Calu3 (cell line): ENCODE data around the gene TPK1. TPM values are rescaled to one million over a fixed set of nuclear protein-coding genes. Genes with fewer than 3 reads are reported as not detected.

Experiments used
- BruUV-seq: library from RNA; stranded (reverse); fragments of 400-500 nt; replicated peaks from 2 replicates; lab custom pipeline; 2021; lab: Mats Ljungman, UMichigan
- CTCF ChIA-PET: fragments of 300-600 bp; sonication (Branson Sonifier 250); formaldehyde crosslinking; loops from one replicate; lab custom pipeline; 2022; ENCODE audit warnings: antibody characterized with exemption; lab: Charles Lee
- DNase-seq: peaks from one replicate; pipeline ENCODE4 v3.0.0; 2022
- H3K27ac Mint-ChIP-seq: one replicate; pipeline ENCODE4 v1.8.0; 2022; ENCODE audit warnings: mixed read lengths; ENCODE audit not compliant: unreplicated experiment
- H3K27me3 Mint-ChIP-seq: one replicate; pipeline ENCODE4 v1.8.0; 2022; ENCODE audit warnings: mixed read lengths; ENCODE audit not compliant: unreplicated experiment
- H3K36me3 Mint-ChIP-seq: one replicate; pipeline ENCODE4 v1.8.0; 2022; ENCODE audit warnings: mild to moderate bottlenecking, moderate library complexity, mixed read lengths; ENCODE audit not compliant: insufficient read depth, unreplicated experiment
- H3K4me1 Mint-ChIP-seq: one replicate; pipeline ENCODE4 v1.8.0; 2022; ENCODE audit warnings: mild to moderate bottlenecking, low read depth, mixed read lengths; ENCODE audit not compliant: unreplicated experiment
- H3K4me3 Mint-ChIP-seq: one replicate; pipeline ENCODE4 v1.8.0; 2022; ENCODE audit warnings: mild to moderate bottlenecking, low read depth, moderate library complexity, mixed read lengths; ENCODE audit not compliant: unreplicated experiment
- H3K9me3 Mint-ChIP-seq: one replicate; pipeline ENCODE4 v1.8.0; 2022; ENCODE audit warnings: low read depth, mixed read lengths; ENCODE audit not compliant: unreplicated experiment
- intact Hi-C: fragments of 100-400 bp; cut with micrococcal nuclease; formaldehyde crosslinking; loops from one replicate; pipeline ENCODE4 v1.10.0; 2022; ENCODE audit not compliant: unreplicated experiment
- total RNA-seq: library from RNA; stranded (reverse); gene quantifications from 2 replicates; pipeline ENCODE4 v1.2.3, GENCODE V29; 2022
- TF ChIP-seq, protein P1 (sequence below): fragments of 200-600 bp; IDR thresholded peaks from one replicate; pipeline ENCODE4 v1.8.0; 2022; ENCODE audit warnings: antibody characterized with exemption; ENCODE audit not compliant: unreplicated experiment

The TPK1 gene
- total RNA-seq, 1 experiment from 2014 or later = 13.2 TPM

GRCh38 chr7:144489504-144489903 is 346.3 kb downstream of the TPK1 start:
- CTCF ChIA-PET = no interaction called here
- intact Hi-C loops = no loop called here
- no TSS peak for BruUV-seq
- Mint-ChIP-seq H3K36me3 (no peaks in the 10 kb centered on the region), H3K9me3 (no peaks in the 10 kb centered on the region), H3K27ac (no peak overlapping the region), H3K4me1 (no peaks in the 10 kb centered on the region), H3K4me3 (no peak overlapping the region), H3K27me3 (no peaks in the 10 kb centered on the region)
- TF ChIP-seq, protein P1, sequence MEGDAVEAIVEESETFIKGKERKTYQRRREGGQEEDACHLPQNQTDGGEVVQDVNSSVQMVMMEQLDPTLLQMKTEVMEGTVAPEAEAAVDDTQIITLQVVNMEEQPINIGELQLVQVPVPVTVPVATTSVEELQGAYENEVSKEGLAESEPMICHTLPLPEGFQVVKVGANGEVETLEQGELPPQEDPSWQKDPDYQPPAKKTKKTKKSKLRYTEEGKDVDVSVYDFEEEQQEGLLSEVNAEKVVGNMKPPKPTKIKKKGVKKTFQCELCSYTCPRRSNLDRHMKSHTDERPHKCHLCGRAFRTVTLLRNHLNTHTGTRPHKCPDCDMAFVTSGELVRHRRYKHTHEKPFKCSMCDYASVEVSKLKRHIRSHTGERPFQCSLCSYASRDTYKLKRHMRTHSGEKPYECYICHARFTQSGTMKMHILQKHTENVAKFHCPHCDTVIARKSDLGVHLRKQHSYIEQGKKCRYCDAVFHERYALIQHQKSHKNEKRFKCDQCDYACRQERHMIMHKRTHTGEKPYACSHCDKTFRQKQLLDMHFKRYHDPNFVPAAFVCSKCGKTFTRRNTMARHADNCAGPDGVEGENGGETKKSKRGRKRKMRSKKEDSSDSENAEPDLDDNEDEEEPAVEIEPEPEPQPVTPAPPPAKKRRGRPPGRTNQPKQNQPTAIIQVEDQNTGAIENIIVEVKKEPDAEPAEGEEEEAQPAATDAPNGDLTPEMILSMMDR = no peak
- no peak for DNase-seq

- no peaks in the 10 kb centered on the region for H3K36me3 Mint-ChIP-seq
Observed at GRCh38 chr7:144488977-144489376, 346.9 kb downstream of the TPK1 start.

GRCh38 chr7:144487901-144488300 is 348.0 kb downstream of the TPK1 start:
- no peak overlapping the region for H3K4me3 Mint-ChIP-seq
- CTCF ChIA-PET = no interaction called here
- no peaks in the 10 kb centered on the region for H3K27me3 Mint-ChIP-seq
- H3K9me3 Mint-ChIP-seq = no peaks in the 10 kb centered on the region
- intact Hi-C loops = no loop called here
- no peaks in the 10 kb centered on the region for H3K4me1 Mint-ChIP-seq
- BruUV-seq = no TSS peak
- no peaks in the 10 kb centered on the region for H3K36me3 Mint-ChIP-seq
- no peak overlapping the region for H3K27ac Mint-ChIP-seq
- TF ChIP-seq, protein P1 = no peak
- DNase-seq = no peak

More at GRCh38 chr7:144488977-144489376, 346.9 kb downstream of the TPK1 start:
- DNase-seq = no peak
- CTCF ChIA-PET = no interaction called here
- no peak overlapping the region for H3K27ac Mint-ChIP-seq
- no peaks in the 10 kb centered on the region for H3K27me3 Mint-ChIP-seq
- TF ChIP-seq, protein P1 = no peak
- BruUV-seq = no TSS peak
- H3K4me3 Mint-ChIP-seq = no peak overlapping the region
- no peaks in the 10 kb centered on the region for H3K4me1 Mint-ChIP-seq
- H3K9me3 Mint-ChIP-seq = no peaks in the 10 kb centered on the region
- intact Hi-C loops = no loop called here

- no peak for DNase-seq
- no TSS peak for BruUV-seq
- intact Hi-C loops = no loop called here
- CTCF ChIA-PET = no interaction called here
- H3K9me3 Mint-ChIP-seq = no peaks in the 10 kb centered on the region
- no peak overlapping the region for H3K27ac Mint-ChIP-seq
- no peaks in the 10 kb centered on the region for H3K4me1 Mint-ChIP-seq
- H3K36me3 Mint-ChIP-seq = no peaks in the 10 kb centered on the region
- H3K27me3 Mint-ChIP-seq = no peaks in the 10 kb centered on the region
- no peak overlapping the region for H3K4me3 Mint-ChIP-seq
- TF ChIP-seq, protein P1 = no peak
Observed at GRCh38 chr7:144484445-144484844, 351.4 kb downstream of the TPK1 start.
